ENCODE measurements around the gene ZNF789.

Gene ZNF789

GRCh38 chr7:99535667-99536066 lies 63.0 kb downstream of the ZNF789 start:
- no peaks in the 10 kb centered on the region for H3K4me1 ChIP-seq
- no peaks in the 10 kb centered on the region for H3K27me3 ChIP-seq
- peaks cover 10 to 67% (median 61%) of the 10 kb centered on the region in 3 donors for H3K9me3 ChIP-seq
- no peak for TF ChIP-seq CTCF (IDR thresholded peaks at IDR 0.05)
- H3K27ac ChIP-seq, result no peak overlapping the region
- peak in 1 of 2 donors; percentile 5 for DNase-seq
- intact Hi-C loops (cut with DNase I; ENCODE audit: low total_unique reads), result no loop called here
- H3K36me3 ChIP-seq, result peaks cover 26 to 47% (median 36%) of the 10 kb centered on the region in 3 donors
- H3K4me3 ChIP-seq, result no peak overlapping the region

Data from tibial artery (tissue), 4 donors.